IPS-NIHi7 (cell line): Measurements from ENCODE around the gene MEN1.
"Not testable (repeated sequence)": the region's sequence is repeated elsewhere in the genome, so short reads cannot be mapped to it uniquely, and the experiment has no call there.

Experiments
- DNase-seq: peaks from one replicate; pipeline ENCODE4 v3.0.0; 2012; ENCODE audit warnings: mixed read lengths; ENCODE audit errors: extremely low spot score

Gene MEN1

DNA sequence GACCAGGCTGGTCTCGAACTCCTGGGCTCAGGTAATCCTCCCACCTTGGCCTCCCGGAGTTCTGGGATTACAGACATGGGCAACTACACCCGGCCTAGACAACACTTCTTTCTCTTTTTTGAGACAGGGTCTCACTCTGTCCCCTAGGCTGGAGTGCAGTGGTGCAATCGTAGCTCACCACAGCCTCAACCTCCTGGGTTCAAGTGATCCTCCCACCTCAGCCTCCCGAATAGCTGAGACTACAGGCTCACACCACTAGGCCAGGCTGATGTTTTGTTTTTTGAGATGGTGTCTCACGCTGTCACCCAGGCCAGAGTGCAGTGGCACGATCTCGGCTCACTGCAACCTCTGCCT lies 35.4 kb upstream of the MEN1 start:
- DNase-seq: not testable (repeated sequence)

DNA sequence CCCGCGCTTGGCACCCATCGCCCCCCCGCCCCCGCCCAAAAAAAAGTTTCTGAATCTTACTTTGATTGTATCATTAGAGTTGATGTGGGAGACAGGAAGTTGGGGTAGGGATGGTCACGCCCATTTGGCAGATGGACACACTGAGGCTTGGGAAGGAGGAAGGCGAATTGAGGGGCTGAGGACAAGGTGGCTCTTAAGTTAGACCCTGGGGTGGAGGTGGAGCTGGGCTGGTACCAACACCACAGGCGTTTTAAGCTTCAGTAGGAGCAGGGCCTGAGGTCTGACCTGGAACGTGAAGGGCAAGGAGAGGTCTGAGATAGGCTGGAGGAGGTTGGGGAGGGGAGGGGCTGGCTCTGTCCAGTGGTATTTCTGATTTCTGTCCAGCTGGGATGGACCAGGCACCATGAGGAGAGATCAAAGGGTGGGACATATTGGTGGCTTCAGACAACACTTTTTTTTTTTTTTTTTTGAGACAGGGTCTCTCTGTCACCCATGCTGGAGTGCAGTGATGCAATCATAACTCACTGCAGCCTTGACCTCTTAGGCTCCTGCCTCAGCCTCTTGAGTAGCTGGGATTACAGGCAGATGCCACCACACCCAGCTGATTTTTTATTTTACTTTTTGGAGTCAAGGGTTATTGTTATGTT lies 34.9 kb upstream of the MEN1 start:
- DNase-seq: no peak

DNA sequence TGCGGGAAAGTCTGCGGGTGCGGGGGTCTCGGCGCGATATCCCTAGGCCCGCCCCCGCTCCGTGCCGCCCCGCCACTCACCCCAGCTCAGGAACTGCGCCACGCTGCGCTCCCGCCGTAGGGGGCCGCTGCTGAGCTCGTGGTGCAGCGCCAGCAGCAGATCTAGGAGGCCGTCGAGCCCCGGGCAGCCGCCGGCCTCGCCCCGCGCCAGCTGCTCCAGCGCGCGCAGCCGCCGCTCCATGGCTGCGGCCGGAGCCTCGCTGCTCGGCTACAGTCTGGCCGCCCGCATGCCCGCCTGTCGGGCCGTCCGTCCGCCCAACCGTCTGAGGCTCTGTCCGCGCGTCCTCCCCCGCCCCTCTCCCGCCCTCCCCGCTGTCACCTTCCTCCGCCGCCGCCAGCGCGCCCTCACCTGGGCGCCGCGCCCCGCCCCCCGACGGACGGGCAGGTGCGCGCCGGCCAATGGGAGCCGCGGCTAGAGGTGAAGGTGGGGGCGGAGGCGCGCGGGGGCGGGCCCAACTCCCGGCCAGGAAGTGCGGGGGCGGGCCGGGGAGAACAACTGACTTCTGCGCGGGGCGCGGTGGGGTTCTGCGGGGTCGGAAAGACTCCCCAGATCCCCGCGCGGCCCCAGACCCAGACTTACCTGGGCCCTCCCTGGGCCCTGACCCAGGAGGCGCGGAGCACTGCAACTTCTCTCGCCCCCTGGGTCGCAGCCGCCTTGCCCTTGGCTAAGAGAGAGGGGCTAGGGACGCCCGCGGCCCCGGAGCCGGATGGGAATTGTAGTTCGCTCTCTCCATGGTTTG lies 34.2 kb upstream of the MEN1 start, which contains the start of gene CDC42BPG:
CDC42BPG (minus strand) TSS at position 324 of the 799 bp plus-strand sequence; CDS start at position 240, 84 bp downstream.
- DNase-seq: peak; percentile 96

DNA sequence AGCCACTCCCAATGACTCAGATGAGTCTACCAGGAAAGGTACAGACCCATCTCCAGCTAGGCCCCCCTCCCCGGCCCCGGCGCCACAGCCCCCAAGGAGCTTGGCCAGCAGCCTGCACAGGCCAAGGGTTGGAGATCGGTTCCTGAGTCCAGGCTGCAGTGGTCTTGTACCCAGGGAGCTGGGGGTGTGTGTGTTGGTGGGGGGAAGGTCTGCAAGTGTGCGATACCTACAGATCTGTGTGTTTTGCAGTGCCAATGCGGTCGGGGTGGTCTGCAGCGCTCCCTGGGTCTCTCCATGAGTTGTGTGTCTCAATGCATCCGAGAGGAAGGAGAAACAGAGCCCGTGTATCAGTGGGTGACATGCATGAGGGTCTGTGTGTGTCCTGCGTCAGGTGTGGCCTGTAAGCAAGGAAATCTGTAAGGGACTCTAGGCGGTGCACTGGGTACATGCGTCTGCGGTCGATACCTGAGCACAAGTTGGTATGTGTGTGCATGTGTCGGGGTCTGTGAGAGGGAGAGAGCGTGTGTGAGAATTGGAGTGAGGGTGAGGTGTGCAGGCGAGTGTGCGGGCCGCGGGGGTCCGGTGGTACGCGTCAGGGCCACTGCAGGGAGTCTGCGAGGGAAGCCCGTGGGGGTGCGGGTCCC lies 33.5 kb upstream of the MEN1 start:
- no peak for DNase-seq

DNA sequence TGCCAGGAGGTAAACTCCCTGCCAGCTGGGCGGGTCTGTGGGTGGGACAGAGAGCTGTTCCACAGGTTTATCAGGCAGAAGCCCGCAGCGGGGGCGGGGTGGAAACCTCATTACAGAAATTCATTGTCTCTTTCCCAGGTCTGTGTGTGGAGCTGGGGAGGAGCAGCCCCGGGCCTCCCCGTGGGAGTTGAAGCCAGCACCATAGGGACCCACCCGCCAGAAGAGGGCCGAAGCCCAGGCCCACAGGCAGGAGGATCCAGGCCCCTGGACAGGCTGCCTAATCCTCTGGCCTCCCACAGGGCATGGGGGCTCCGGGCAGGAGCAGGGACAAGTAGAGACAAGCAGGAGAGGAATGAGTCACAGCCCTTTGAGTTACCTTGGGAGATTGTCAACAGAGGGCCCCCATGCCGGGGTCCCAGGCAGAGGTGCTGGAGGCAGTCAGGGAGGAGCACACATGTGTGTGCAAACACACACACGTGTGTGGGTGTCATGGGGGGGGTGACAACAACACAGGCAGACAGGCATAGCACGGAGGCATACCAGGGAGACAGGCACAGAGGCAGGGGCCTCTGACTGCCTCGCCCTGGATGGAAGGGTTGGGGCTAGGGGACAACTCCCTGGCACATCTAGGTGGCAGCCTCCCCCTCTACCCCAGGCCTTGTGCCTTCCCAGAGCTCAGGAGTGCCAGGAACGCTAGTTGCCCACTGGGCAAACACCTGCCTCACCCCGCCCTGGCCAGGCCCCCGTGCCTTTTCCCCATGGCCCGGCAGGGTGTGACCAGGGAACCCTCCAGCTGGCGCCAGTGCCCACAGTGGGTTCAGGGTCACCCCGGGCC lies 32.7 kb upstream of the MEN1 start:
- DNase-seq: peak; percentile 71

DNA sequence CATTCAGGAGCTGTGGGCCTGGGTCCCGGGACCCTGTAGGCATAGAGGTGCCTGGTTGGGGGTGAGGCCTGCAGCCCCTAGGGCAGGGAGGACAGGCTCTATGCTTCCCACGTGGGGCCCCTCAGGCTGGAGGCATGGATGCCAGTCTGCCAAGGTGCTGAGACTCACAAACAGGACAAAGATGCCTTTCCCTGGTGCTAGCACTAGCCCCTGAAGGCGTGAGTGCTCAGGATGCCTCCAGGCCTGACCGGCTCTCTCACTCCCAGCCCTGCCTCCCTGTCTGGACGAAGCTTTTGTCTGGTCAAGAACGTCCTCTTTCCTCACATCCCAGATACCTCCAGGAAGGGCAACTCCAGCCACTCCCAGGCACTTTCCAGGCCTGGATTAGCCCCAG lies 32.0 kb upstream of the MEN1 start:
- DNase-seq: no peak

DNA sequence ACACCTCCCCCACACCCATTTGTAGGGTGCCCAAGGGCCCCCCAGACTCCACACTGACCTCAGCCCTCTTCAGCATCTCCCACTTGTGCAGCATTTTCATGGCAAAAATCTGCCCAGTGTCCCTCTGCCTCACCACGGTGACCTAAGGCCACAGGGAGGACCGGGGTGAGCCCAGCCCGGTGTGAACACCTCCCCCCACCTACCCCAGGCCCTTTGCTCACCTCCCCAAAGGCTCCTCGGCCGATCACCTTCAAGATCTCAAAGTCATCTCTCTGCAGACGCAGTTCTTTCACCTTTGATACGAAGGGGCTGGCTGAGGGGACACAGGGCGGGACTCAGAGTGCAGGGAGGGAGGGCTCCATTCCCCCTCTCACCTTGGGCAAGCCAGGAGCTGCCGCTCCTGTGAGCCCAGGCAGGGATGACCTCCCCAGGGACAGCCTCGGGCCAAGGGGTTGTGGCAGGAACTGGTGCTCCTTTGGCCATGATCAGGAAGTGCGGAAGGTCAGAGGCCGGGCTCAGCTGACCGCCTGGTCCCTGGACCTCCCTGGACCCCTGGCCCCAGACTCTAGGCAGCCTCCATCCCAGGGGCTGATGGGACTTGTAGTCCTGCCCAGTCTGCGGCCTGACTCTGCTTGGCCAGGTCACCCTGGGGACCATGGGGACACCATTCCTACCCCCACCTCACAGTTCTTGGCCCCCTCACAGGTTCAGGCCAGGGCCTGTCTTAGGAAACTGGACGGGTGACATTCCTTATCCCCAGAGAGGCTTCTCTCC lies 31.4 kb upstream of the MEN1 start:
- DNase-seq: no peak

DNA sequence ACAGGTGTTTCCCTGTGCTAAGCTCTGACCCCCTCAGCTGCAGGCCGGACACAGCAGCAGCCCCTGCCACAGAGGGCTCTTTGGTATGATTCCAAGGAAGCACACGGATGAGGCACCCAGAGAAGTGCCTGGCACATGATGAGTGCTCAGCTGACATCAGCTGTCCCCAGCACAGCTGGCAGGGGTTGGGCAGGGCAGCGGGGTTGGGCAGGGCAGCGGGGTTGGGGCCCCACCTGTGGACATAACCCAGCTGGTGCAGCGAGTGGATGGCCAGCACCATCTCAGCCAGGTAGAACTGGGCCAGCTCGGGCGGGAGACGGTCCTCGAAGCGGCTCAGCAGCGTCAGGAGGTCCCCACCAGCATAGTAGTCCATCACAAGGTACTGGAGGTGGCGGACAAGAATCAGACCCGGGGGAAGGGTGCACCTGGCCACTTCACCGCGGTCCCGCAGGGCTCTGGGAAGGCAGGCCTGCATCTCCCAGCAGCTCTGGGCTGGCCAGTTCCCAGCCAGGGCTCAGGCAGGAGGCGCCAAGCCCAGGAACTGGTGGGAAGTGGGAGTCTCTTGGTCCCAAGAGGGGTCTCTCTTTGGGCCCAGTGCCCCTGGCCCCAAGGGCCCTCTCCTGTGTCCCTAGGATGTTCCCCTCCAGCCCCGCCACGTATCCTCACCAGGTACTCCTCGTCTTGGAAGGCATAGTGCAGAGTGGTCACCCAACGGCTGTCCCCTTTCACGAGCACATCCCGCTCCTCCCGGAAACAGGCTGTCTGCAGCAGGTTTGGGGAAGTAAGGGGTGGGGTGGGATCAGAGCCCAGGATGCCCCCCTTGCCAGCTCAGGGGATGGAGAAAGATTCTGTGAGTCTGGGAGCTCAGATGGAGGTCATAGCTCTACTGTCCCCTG lies 29.8 kb upstream of the MEN1 start:
- no peak for DNase-seq

DNA sequence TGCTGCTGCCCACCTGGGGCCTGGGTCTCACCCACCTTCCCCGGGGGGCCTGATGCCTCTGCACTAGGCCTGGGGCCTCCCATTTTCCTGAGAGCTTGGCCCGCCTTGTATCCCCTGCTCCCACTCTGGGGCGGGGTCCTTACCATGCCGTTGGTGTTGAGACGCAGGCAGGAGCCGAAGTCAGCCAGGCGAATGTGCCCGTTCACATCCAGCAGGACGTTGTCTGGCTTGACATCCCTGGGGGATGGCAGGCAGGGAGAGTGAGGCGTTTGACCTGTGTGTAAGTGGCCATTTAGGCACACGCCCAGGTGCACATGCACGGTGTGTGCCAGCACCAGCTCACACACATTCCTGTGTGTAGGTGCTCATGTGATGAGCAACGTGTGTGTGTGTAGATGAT lies 29.0 kb upstream of the MEN1 start:
- DNase-seq: no peak

DNA sequence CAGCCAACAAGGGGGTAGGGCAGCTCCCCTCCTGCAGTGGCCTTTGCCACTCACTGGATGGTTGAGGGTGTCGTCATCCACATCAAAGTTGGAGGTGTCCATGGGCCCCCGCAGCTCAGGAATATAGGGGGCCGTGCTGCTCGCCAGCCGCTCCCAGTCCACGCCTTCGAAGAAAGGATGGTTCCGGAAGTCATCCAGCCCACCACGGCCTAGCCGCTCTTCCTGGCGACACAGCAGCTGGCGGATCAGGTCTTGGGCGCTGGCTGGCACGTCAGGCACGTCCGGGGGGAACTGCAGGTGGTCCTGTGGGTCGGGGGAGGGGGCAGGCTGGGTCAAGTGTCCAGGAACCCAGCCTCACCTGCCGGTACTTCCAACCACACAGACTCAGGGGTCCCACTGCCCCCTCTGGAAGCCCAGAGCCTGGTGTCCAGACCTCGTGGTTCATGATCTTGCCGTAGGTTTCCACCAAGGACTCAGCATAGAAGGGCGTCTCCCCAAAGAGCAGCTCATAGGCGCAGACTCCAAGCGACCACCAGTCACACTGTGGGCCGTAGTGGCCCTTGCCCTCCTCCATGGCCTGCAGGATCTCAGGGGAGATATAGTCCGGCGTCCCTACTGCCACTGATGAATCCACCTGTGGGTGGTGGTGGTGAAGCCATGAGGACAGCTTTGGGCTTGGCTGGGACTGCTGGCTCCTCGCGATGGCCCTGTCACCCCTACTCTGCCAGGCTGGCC lies 28.4 kb upstream of the MEN1 start:
- no peak for DNase-seq

DNA sequence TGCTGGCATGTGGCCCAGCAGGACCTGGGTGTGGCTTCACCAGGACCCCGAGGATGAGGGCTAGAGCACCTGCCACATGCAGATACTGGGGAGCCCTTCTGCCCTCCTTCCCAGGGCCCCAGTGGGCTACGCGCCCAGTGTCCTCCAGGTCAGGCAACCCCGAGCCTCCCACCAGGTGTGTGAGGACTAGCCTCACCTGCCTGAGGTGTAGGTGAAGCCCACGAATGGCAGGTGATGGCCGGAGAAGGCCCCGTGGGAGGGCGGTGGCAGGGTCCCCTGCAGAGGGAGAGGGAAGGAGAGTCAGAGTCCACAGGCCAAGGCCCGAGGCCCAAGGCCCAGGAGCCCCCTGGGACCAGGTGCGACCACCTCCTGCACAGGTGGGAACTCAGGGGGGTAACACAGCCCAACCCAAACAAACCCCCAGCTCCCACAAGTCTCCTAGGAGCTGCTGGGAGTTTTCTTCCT lies 27.6 kb upstream of the MEN1 start:
- no peak for DNase-seq

DNA sequence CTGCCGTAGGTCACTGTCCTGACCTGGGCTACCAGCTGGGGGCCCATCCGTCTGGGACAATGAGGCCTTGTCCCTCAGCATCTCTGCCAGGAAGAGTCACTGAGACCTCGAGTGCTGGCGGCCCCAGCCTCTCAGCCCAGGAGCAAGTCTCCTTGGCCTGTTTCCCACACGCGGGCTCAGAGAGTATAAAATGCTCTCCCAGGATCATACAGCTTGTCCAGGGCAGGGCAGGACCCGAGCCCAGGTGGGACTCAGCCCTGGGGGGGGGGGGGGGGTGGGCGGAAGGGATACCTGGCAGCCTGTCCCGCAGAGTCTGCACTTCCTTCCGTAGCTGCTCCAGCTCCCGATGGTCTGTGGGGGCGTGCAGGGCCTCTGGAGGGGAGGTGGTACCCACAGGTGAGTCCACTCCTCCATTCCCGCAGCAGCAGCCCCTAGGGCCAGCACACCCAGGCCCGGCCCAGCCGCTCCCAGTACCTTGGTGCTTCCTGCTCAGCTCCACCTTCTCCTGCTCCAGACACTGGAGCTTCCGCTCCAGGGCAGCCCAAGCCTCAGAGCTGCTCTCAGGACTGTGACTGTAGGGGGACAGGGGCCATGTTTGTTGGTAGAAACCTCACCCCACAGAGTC lies 26.2 kb upstream of the MEN1 start:
- no peak for DNase-seq

DNA sequence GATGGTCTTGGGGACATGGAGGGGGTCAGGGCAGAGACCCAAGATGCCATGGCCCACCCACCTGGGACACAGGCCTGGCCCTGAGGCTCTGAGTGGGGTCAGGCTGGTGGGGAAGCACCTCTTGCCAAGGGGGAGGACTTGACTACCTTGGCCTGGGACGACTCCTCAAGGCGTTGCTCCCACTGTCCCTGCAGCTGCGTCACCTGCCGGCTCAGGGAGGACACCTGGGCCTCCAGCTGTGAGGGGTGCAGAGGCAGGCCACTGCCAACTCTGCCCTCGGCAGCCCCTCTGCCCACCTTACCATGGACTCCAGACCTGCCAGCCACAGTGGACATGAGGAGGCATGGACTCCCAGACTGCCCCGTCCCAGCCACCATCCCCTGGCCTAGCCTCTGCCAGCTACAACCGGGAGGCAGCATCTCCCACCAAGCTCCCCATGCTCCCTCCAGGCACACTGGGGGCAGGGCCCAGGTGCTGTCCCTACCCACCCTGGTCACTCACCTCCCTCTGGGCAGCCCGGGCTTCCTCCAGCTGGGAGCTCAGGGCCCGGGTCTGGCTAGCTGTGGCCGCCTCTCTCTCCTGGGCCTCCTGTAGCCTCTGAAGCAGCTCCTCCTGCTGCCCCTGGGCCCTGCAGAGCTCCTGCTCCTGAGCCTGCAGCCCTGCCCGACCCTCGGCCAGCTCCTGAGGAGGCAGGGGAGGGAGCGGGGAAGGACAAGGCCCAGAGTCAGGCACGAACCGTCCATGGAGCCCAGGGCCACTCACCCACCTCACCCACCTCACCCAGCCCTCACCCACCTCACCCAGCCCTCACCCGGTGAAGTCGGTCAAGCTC lies 25.5 kb upstream of the MEN1 start:
- no peak for DNase-seq

DNA sequence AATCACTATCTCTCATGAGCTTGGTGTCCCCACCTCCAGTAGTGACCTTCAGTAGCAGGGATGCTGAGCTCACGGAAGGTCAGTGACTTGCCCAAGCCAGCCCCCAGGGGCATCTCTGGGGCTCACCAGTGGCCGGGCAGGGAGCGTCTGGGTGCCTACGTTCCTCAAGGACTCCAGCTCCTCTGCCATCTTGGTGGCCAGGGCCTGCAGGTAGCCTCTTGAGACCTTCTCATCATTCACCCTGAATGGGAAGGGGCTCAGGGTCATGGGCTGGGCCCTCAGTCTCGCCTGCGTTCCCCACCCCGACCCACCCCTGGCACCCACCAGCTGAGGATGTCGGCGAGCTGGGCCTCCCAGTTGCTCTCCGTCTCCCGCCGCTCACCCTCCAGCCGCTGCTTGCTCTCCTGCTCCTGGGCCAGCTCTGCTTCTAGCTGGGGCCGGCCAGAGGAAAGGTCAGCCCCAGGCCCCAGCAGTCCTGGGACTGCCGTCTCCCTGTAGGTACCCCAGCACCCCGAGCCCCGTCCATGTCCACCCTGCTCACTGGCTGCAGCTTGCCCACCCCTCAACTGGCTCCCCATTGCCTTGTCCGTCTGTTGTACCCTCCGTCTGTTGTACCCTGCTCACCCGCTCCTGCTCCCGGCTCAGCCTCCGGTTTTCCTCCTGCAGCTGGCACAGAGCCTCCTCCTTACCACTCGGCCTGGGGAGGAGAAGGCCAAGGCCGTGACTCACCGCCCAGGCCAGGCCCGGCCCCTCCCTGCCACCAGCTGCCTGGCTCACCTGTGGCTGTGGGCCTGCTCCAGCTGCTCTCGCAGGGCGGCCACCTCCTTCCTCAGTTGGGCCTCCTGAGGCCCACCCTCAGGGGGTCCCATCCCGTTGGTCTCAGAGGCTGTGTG lies 24.6 kb upstream of the MEN1 start:
- DNase-seq: no peak

DNA sequence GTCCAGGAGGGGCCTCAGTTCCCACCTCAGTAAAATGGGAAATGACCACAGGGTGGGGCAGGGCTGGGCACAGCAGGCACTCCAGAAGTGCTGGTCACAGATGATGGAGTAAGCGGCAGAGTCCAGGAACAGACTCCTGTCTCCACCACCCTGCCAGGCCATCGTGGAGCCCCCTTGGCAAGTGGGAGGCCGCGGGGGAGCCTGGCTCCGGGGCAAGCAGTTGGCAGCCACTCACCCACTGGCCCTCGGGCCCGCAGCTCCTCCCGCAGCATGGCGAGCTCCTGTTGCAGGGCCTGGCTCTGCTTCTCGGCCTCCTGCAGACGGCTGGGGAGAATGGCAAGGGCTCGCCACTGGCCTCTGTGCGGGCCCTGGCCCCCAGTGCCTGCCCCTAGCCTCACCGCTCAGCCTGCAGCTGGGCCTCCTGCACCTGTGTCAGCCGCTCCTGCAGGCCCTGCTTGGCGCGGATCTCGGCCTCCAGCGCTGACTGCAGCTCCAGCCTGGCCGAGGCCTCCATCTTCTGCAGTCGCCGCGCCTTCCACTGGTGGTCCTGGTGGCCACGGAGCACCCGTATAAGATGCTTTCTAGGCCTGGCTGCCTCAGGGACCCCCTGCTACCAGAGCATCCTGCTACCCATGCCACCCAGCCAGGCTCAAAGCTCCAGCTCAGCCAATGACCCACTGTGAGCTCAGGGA lies 23.8 kb upstream of the MEN1 start:
- DNase-seq: no peak

DNA sequence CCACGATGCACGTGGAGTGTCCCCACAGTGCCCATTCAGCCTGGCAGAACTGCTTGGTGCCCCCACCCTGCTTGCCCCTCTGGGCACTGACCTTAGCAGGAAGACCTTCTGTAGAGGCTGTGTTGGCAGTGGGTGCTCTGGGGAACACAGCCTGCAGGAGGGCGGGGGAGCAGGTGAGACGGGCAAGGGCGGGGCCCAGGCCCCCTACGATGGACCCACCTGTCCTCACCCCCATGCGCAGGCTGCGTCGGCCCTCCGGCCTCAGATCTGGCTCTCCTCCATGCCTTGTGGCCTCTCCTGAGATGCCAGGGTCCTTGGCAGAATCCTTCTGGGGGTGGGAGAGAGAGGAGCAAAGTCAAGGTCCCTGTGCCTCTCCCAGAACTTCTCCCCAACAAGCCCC lies 23.2 kb upstream of the MEN1 start:
- DNase-seq: no peak

DNA sequence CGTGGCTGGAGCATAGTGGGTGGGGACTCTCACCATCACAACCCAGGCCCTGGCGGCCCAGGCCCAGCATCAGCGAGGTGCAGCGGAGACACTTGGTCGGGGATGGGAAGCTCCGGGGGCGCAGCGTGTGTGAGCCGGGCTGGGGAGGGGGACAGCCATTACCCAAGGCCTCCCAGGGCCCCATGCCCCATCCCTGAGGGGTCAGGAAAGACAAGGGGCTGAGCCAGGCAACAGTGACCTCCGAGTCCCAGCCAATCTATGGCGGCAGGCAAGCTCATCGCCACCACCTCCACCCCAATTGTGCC lies 22.8 kb upstream of the MEN1 start:
- no peak for DNase-seq
